SU-DHL-6 (cell line): ENCODE results near the gene PKP2.

ENCODE experiments used
- H2AFZ ChIP-seq: fragments of 200-600 bp; sonication (generic); 2 replicates; pipeline ENCODE4 v1.6.1; 2014; ENCODE audit warnings: low read depth, mild to moderate bottlenecking, moderate library complexity, mixed read lengths, antibody characterized with exemption, low read length; ENCODE audit not compliant: severe bottlenecking
- H3F3A ChIP-seq: fragments of 200-600 bp; shearing (Covaris generic); 2 replicates; pipeline ENCODE4 v1.6.0; 2016; ENCODE audit warnings: antibody characterized with exemption, mild to moderate bottlenecking; ENCODE audit not compliant: insufficient read depth
- H3K27ac ChIP-seq: fragments of 200-600 bp; sonication (generic); 2 replicates; pipeline ENCODE4 v1.5.1; 2016; ENCODE audit warnings: low read depth, mild to moderate bottlenecking, low read length, moderate library complexity, mixed read lengths
- H3K27me3 ChIP-seq: fragments of 200-600 bp; sonication (generic), shearing (Covaris generic); 2 replicates; pipeline ENCODE4 v1.6.0; 2014; ENCODE audit warnings: mild to moderate bottlenecking, low read length
- H3K36me3 ChIP-seq: fragments of 200-600 bp; sonication (generic); 2 replicates; pipeline ENCODE4 v1.6.1; 2014; ENCODE audit warnings: mild to moderate bottlenecking, low read length, mixed read lengths
- H3K4me2 ChIP-seq: fragments of 300-600, 200-600 bp; shearing (Covaris generic), sonication (generic); 2 replicates; pipeline ENCODE4 v1.6.0; 2014; ENCODE audit warnings: low read length, low read depth, mild to moderate bottlenecking; ENCODE audit not compliant: poor library complexity, severe bottlenecking
- H3K4me3 ChIP-seq: fragments of 200-600 bp; sonication (generic); 2 replicates; pipeline ENCODE4 v1.5.1; 2014; ENCODE audit warnings: antibody characterized with exemption, low read length, mild to moderate bottlenecking, mixed read lengths; ENCODE audit not compliant: insufficient read depth, poor library complexity, severe bottlenecking
- H3K79me2 ChIP-seq: fragments of 200-600 bp; sonication (generic); 2 replicates; pipeline ENCODE4 v1.6.1; 2014; ENCODE audit warnings: mild to moderate bottlenecking, low read length, moderate library complexity; ENCODE audit not compliant: insufficient read depth
- H3K9ac ChIP-seq: fragments of 200-600 bp; sonication (generic); 2 replicates; pipeline ENCODE4 v1.7.0; 2014; ENCODE audit warnings: mild to moderate bottlenecking, low read length
- H3K9me2 ChIP-seq: fragments of 200-600 bp; sonication (generic); replicated peaks from 2 replicates; pipeline ENCODE4 v1.6.1; 2014; ENCODE audit warnings: low read length; ENCODE audit not compliant: insufficient read depth
- H3K9me3 ChIP-seq: fragments of 200-600 bp; sonication (generic); 2 replicates; pipeline ENCODE4 v1.6.1; 2014; ENCODE audit warnings: low read length, mixed read lengths; ENCODE audit not compliant: insufficient read depth
- H4K20me1 ChIP-seq: fragments of 200-600 bp; sonication (generic); 2 replicates; pipeline ENCODE4 v1.6.1; 2014; ENCODE audit warnings: low read depth, mild to moderate bottlenecking, antibody characterized with exemption, low read length, moderate library complexity, mixed read lengths
- CTCF ChIP-seq: fragments of 200-600 bp; sonication (generic); IDR thresholded peaks from one replicate; pipeline ENCODE4 v1.5.1; 2017; ENCODE audit warnings: antibody characterized with exemption, mild to moderate bottlenecking, low read length, moderate library complexity; ENCODE audit not compliant: insufficient read depth, poor library complexity, severe bottlenecking
- EZH2phosphoT487 ChIP-seq: fragments of 200-600 bp; sonication (generic), shearing (Covaris generic); conservative IDR thresholded peaks from 2 replicates; pipeline ENCODE4 v1.6.1; 2018; ENCODE audit warnings: mild to moderate bottlenecking, antibody characterized with exemption, low read length, moderate library complexity, mixed read lengths

Gene PKP2

GRCh38 chr12:32926963-32927362 lies 30.4 kb upstream of the PKP2 start:
- no peaks in the 10 kb centered on the region for H3K9me2 ChIP-seq
- H3K9me3 ChIP-seq, result no peaks in the 10 kb centered on the region
- no peak overlapping the region for H3K4me2 ChIP-seq
- H3K27ac ChIP-seq, result no peak overlapping the region
- TF ChIP-seq CTCF (no peak), EZH2phosphoT487 (no peak)
- H3K4me3 ChIP-seq, result no peak overlapping the region
- H3K36me3 ChIP-seq, result no peaks in the 10 kb centered on the region
- H4K20me1 ChIP-seq, result no peaks in the 10 kb centered on the region
- no peak overlapping the region for H2AFZ ChIP-seq
- no peak overlapping the region for H3K9ac ChIP-seq
- no peaks in the 10 kb centered on the region for H3F3A ChIP-seq
- H3K79me2 ChIP-seq, result no peaks in the 10 kb centered on the region
- H3K27me3 ChIP-seq, result no peaks in the 10 kb centered on the region

- no peaks in the 10 kb centered on the region for H3K79me2 ChIP-seq
- no peaks in the 10 kb centered on the region for H3K36me3 ChIP-seq
- no peak for TF ChIP-seq CTCF
- TF ChIP-seq EZH2phosphoT487, result no peak
- H3K4me3 ChIP-seq, result no peak overlapping the region
- H2AFZ ChIP-seq, result no peak overlapping the region
- H3K9me2 ChIP-seq, result no peaks in the 10 kb centered on the region
- no peaks in the 10 kb centered on the region for H4K20me1 ChIP-seq
- no peaks in the 10 kb centered on the region for H3K27me3 ChIP-seq
- H3K9ac ChIP-seq, result no peak overlapping the region
- no peaks in the 10 kb centered on the region for H3F3A ChIP-seq
- H3K9me3 ChIP-seq, result no peaks in the 10 kb centered on the region
- no peak overlapping the region for H3K4me2 ChIP-seq
- no peak overlapping the region for H3K27ac ChIP-seq
These were observed 29.8 kb upstream of the PKP2 start for GRCh38 chr12:32926356-32926755.

GRCh38 chr12:32922546-32923297 lies 26.1 kb upstream of the PKP2 start:
- H3K9me2 ChIP-seq, result no peaks in the 10 kb centered on the region
- H3K79me2 ChIP-seq, result no peaks in the 10 kb centered on the region
- no peak overlapping the region for H3K4me2 ChIP-seq
- TF ChIP-seq CTCF, result no peak
- no peak for TF ChIP-seq EZH2phosphoT487
- H3K9ac ChIP-seq, result no peak overlapping the region
- no peaks in the 10 kb centered on the region for H3K27me3 ChIP-seq
- no peak overlapping the region for H3K27ac ChIP-seq
- no peaks in the 10 kb centered on the region for H3K9me3 ChIP-seq
- no peaks in the 10 kb centered on the region for H3K36me3 ChIP-seq
- no peaks in the 10 kb centered on the region for H3F3A ChIP-seq
- no peak overlapping the region for H2AFZ ChIP-seq
- H3K4me3 ChIP-seq, result no peak overlapping the region
- H4K20me1 ChIP-seq, result no peaks in the 10 kb centered on the region
